ENCODE measurements around the gene UTP4. TPM values are rescaled to one million over a fixed set of nuclear protein-coding genes. Genes with fewer than 3 reads are reported as not detected.

Gene UTP4
- total and polyA plus RNA-seq, 2 donors (not counting 3 experiments of a cell fraction or from before 2014, with no cell fraction given) = 56.1 to 59.5 TPM

DNA sequence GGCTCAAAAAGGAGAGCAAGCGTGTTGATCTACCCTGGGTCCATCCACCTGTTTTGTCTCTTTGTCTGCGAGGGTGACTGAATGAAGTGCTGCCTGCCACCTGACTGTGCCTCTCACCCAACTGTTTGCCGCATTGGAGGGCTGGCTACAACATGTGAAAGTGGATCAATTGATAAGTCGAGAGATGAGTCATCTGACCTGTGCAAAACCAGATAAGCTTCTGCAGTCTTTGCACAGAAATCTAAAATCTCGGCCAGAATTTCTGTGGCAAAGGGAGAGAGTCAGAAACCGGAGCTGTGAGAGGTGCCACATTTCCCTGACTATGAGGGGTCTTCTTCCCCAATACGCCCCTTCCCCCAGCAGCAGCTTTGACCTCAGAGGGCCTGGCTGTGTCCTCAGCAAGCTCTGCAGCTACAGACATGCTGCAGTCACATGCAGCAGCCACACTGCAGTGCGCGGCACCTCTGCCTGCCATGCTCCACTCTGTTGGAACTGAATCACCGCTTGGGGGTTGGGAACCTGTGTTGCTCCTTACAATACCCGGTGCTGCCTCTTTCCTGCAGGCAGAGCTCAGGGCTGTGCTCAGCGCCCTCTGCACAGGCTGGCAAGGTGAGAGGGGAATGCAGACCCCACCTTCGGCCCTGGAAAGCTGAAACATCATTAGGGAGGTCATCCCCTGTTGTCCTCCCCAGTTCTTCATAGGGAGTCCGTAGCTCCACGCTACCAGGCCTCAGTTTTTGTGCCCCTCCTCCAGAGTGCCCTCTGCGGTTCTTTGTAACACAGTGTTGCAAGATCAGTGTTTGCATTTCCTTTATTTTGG lies 43.1 kb upstream of the UTP4 start:
- Histone ChIP-seq H3K4me1 (ENCODE audit: control insufficient read depth, extremely low read depth, insufficient read depth, low read length) (peaks cover 5% of the 10 kb centered on the region), H3K27me3 (ENCODE audit: control insufficient read depth in 2 of 2, insufficient read depth in 2 of 2, low read length in 2 of 2) (no peaks in the 10 kb centered on the region), H3K9me3 (replicated peaks; ENCODE audit: control insufficient read depth, insufficient read depth, low read length) (no peaks in the 10 kb centered on the region), H3K4me3 (replicated peaks in 1 of 3; ENCODE audit: insufficient read depth in 1 of 3, low read depth in 1 of 3, low read length in 3 of 3) (no peak overlapping the region), H3K9me1 (replicated peaks; ENCODE audit: control insufficient read depth, extremely low read depth, insufficient read depth, low read length) (no peaks in the 10 kb centered on the region), H3K79me2 (ENCODE audit: control insufficient read depth, insufficient read depth, low read length) (no peaks in the 10 kb centered on the region), H4K20me1 (replicated peaks; ENCODE audit: control insufficient read depth, extremely low read depth, insufficient read depth, low read length) (no peaks in the 10 kb centered on the region), H3K9ac (replicated peaks; ENCODE audit: extremely low read depth, insufficient read depth, low read length) (no peak overlapping the region), H2AFZ (ENCODE audit: low read depth, low read length) (no peak overlapping the region), H3K4me2 (ENCODE audit: insufficient read depth, low read length) (no peak overlapping the region), H3K36me3 (ENCODE audit: control insufficient read depth in 2 of 2, extremely low read depth in 1 of 2, insufficient read depth in 2 of 2, low read length in 2 of 2) (no peaks in the 10 kb centered on the region), H3K27ac (ENCODE audit: insufficient read depth, low read depth, low read length) (no peak overlapping the region)
- DNase-seq (ENCODE audit: low read depth, low spot score) (peak; percentile 65), FAIRE-seq (no peak)
- ChIA-PET POLR2A (no interaction called here), CTCF (interaction anchor here (0.9 to 1.8 kb wide), 9 partner anchors 11 to 242 kb away, joined by 3 to 7 read pairs (median 4); partner anchors contain the start of gene HAS3)
- dilution Hi-C loops (cut with MboI; ENCODE audit: extremely low pct_ligation_motif_present, low sequenced_read_pairs) (no loop called here), intact Hi-C loops (cut with micrococcal nuclease) (no loop called here)
- BruUV-seq (replicated peaks) = no TSS peak
- TF ChIP-seq EZH2 (IDR thresholded peaks at IDR 0.05; ENCODE audit: borderline replicate concordance, low read depth, low read length, severe bottlenecking) (no peak), GATA2 (IDR thresholded peaks at IDR 0.05; ENCODE audit: insufficient read depth, insufficient read length, low read depth, low read length) (no peak), POLR2A (IDR thresholded peaks at IDR 0.05; ENCODE audit: low read depth, low read length) (no peak), MYC (IDR thresholded peaks at IDR 0.05; ENCODE audit: low read depth, low read length) (no peak), FOS (IDR thresholded peaks at IDR 0.05; ENCODE audit: borderline replicate concordance, insufficient read depth, low read length) (no peak), JUN (IDR thresholded peaks at IDR 0.05; ENCODE audit: borderline replicate concordance, insufficient read depth, insufficient read length, low read depth) (peak; percentile 2), POLR2AphosphoS5 (IDR thresholded peaks at IDR 0.05; ENCODE audit: insufficient read depth, low read depth, low read length) (no peak)
- TF ChIP-seq, protein P1, sequence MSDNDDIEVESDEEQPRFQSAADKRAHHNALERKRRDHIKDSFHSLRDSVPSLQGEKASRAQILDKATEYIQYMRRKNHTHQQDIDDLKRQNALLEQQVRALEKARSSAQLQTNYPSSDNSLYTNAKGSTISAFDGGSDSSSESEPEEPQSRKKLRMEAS (IDR thresholded peaks at IDR 0.05; ENCODE audit: insufficient read depth, insufficient read length) = no peak
- TF ChIP-seq, protein P2, sequence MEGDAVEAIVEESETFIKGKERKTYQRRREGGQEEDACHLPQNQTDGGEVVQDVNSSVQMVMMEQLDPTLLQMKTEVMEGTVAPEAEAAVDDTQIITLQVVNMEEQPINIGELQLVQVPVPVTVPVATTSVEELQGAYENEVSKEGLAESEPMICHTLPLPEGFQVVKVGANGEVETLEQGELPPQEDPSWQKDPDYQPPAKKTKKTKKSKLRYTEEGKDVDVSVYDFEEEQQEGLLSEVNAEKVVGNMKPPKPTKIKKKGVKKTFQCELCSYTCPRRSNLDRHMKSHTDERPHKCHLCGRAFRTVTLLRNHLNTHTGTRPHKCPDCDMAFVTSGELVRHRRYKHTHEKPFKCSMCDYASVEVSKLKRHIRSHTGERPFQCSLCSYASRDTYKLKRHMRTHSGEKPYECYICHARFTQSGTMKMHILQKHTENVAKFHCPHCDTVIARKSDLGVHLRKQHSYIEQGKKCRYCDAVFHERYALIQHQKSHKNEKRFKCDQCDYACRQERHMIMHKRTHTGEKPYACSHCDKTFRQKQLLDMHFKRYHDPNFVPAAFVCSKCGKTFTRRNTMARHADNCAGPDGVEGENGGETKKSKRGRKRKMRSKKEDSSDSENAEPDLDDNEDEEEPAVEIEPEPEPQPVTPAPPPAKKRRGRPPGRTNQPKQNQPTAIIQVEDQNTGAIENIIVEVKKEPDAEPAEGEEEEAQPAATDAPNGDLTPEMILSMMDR (IDR thresholded peaks at IDR 0.05; ENCODE audit: extremely low read depth in 1 of 2, insufficient read depth in 1 of 2, low read depth in 1 of 2, low read length in 2 of 2) = no peak

Data from endothelial cell of umbilical vein (primary cell).